HepG2 (cell line): ENCODE data around the gene NAT9. TPM values are rescaled to one million over a fixed set of nuclear protein-coding genes. Genes with fewer than 3 reads are reported as not detected.

Experiments used
- GATAD2A ChIP-seq: IDR thresholded peaks from 2 replicates; pipeline ENCODE4 v1.6.1; 2016
- GLI4 ChIP-seq: sonication (generic); formaldehyde crosslinking; IDR thresholded peaks from 2 replicates; pipeline ENCODE4 v1.5.1; 2020; ENCODE audit warnings: missing genetic modification reagents, mild to moderate bottlenecking, moderate library complexity, borderline replicate concordance
- NCOR1 ChIP-seq: fragments of 200-600 bp; sonication (generic); IDR thresholded peaks from 2 replicates; pipeline ENCODE4 v1.7.0; 2017; ENCODE audit warnings: antibody characterized with exemption, low read length, borderline replicate concordance
- POGZ ChIP-seq: sonication (generic); formaldehyde crosslinking; IDR thresholded peaks from 2 replicates; pipeline ENCODE4 v1.4.0; 2020; ENCODE audit warnings: mild to moderate bottlenecking, missing genetic modification reagents
- SALL2 ChIP-seq: sonication (generic); formaldehyde crosslinking; IDR thresholded peaks from 2 replicates; pipeline ENCODE4 v1.8.1; 2023; ENCODE audit warnings: mild to moderate bottlenecking, missing genetic modification reagents, inconsistent platforms
- SYNCRIP ChIP-seq: fragments of 200-400 bp; formaldehyde crosslinking; IDR thresholded peaks from 2 replicates; pipeline ENCODE4 v1.6.1; 2018; ENCODE audit warnings: mild to moderate bottlenecking, low read depth, low read length; ENCODE audit not compliant: insufficient read depth
- ZC3H4 ChIP-seq: sonication (generic); formaldehyde crosslinking; IDR thresholded peaks from 2 replicates; pipeline ENCODE4 v1.4.0; 2020; ENCODE audit warnings: missing genetic modification reagents, borderline replicate concordance
- ZFY ChIP-seq: sonication (generic); formaldehyde crosslinking; IDR thresholded peaks from 2 replicates; pipeline ENCODE4 v1.4.0; 2020; ENCODE audit warnings: missing genetic modification reagents
- ZFYVE20 ChIP-seq: sonication (generic); formaldehyde crosslinking; IDR thresholded peaks from 2 replicates; pipeline ENCODE4 v1.8.0; 2023; ENCODE audit warnings: low read depth, mild to moderate bottlenecking, moderate library complexity, missing genetic modification reagents, borderline replicate concordance
- ZNF543 ChIP-seq: sonication (generic); formaldehyde crosslinking; IDR thresholded peaks from 2 replicates; pipeline ENCODE4 v1.4.0; 2020; ENCODE audit warnings: mild to moderate bottlenecking, missing genetic modification reagents
- ZNF761 ChIP-seq: sonication (generic); formaldehyde crosslinking; conservative IDR thresholded peaks from 2 replicates; pipeline ENCODE4 v1.4.0; 2020; ENCODE audit warnings: mild to moderate bottlenecking, missing genetic modification reagents
- polyA plus RNA-seq, 8 experiments: library from polyadenylated mRNA; depleted of rRNA in 3 of 8; stranded (reverse) in 7 of 8; unstranded in 1 of 8; fragments of >200 nt; fragmentation: Illumina TruSeq in 4 of 8; extraction: Trizol in 4 of 8; gene quantifications; 2 replicates each; pipeline versions ENCODE4 v1.2.1 to v1.2.3, GENCODE V29; 2011 to 2016; ENCODE audit warnings: low read depth in 4 of 8, missing spikeins in 1 of 8, mixed read lengths in 1 of 8; ENCODE audit not compliant: insufficient read depth in 1 of 8
- total RNA-seq, 5 experiments: library from RNA; depleted of rRNA; stranded (reverse); fragments of >200 nt; fragmentation: Illumina TruSeq; extraction: Trizol; gene quantifications; 2 replicates each; pipeline ENCODE4 v1.2.3, GENCODE V29; 2016; ENCODE audit warnings: low read depth in 1 of 5
- TF ChIP-seq, protein P1 (sequence below): sonication (generic); formaldehyde crosslinking; conservative IDR thresholded peaks from 2 replicates; pipeline ENCODE4 v1.4.0; 2020; ENCODE audit warnings: missing genetic modification reagents
- TF ChIP-seq, protein P2 (sequence below): sonication (generic); formaldehyde crosslinking; conservative IDR thresholded peaks from 2 replicates; pipeline ENCODE4 v1.4.0; 2020; ENCODE audit warnings: missing genetic modification reagents
- TF ChIP-seq, protein P3 (sequence below): sonication (generic); formaldehyde crosslinking; IDR thresholded peaks from 2 replicates; pipeline ENCODE4 v1.4.0; 2020; ENCODE audit warnings: mild to moderate bottlenecking, missing genetic modification reagents, borderline replicate concordance
- TF ChIP-seq, protein P4 (sequence below): sonication (generic); formaldehyde crosslinking; IDR thresholded peaks from 2 replicates; pipeline ENCODE4 v1.5.1; 2020; ENCODE audit warnings: missing genetic modification reagents, mild to moderate bottlenecking, borderline replicate concordance
- TF ChIP-seq, protein P5 (sequence below): sonication (generic); formaldehyde crosslinking; IDR thresholded peaks from 2 replicates; pipeline ENCODE4 v1.4.0; 2020; ENCODE audit warnings: missing genetic modification reagents
- TF ChIP-seq, protein P6 (sequence below): sonication (generic); formaldehyde crosslinking; IDR thresholded peaks from 2 replicates; pipeline ENCODE4 v1.4.0; 2020; ENCODE audit warnings: missing genetic modification reagents

The NAT9 gene
- total and polyA plus RNA-seq, 2 of the 13 experiments (the other 11 are each of a cell fraction or from before 2014, with no cell fraction given), result 39.7 to 44.2 TPM

DNA sequence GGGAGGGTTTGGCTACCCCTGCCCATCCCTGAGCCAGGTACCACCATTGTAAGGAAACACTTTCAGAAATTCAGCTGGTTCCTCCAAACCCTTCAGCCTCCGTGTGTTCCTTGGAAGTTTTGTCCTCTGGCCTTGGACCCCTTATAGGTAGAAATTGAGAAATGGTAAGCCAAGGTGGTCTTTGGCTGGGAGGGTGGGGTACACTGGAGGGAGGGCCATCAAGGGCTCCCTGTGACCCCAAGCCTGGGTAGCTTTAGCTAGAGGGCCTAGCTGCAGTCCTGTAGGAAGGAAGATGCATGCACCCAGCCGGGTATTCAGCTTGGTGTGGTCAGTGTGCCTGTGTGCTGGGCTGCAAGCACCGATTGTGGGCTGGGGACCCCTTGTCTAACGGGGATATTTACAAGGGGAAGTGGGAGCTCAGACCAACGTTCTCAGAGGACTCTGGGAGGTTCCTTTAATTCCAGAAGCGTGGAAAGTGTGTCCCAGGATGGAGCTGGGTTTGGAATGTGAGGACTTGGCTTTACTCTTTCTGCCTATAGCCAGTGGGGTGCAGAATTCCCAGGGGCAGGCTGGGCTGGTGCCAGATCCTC is 6.8 kb downstream of the NAT9 start (continued):
- TF ChIP-seq, protein P1, sequence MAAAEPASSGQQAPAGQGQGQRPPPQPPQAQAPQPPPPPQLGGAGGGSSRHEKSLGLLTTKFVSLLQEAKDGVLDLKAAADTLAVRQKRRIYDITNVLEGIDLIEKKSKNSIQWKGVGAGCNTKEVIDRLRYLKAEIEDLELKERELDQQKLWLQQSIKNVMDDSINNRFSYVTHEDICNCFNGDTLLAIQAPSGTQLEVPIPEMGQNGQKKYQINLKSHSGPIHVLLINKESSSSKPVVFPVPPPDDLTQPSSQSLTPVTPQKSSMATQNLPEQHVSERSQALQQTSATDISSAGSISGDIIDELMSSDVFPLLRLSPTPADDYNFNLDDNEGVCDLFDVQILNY (CRISPR knock-in tag), result no peak
- TF ChIP-seq ZNF543 (CRISPR knock-in tag) (no peak), ZC3H4 (CRISPR knock-in tag) (no peak), SALL2 (peak; percentile 69), GATAD2A (CRISPR knock-in tag) (no peak), NCOR1 (no peak), SYNCRIP (no peak), POGZ (CRISPR knock-in tag) (no peak), ZNF761 (CRISPR knock-in tag) (no peak), GLI4 (no peak), ZFY (CRISPR knock-in tag) (no peak), ZFYVE20 (CRISPR knock-in tag) (0 out of 2 replicates have a peak, but pooled peaks have one; percentile 30)
- TF ChIP-seq, protein P2, sequence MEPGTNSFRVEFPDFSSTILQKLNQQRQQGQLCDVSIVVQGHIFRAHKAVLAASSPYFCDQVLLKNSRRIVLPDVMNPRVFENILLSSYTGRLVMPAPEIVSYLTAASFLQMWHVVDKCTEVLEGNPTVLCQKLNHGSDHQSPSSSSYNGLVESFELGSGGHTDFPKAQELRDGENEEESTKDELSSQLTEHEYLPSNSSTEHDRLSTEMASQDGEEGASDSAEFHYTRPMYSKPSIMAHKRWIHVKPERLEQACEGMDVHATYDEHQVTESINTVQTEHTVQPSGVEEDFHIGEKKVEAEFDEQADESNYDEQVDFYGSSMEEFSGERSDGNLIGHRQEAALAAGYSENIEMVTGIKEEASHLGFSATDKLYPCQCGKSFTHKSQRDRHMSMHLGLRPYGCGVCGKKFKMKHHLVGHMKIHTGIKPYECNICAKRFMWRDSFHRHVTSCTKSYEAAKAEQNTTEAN (CRISPR knock-in tag), result no peak; the same call in 1 of the 2 replicates
- TF ChIP-seq, protein P3, sequence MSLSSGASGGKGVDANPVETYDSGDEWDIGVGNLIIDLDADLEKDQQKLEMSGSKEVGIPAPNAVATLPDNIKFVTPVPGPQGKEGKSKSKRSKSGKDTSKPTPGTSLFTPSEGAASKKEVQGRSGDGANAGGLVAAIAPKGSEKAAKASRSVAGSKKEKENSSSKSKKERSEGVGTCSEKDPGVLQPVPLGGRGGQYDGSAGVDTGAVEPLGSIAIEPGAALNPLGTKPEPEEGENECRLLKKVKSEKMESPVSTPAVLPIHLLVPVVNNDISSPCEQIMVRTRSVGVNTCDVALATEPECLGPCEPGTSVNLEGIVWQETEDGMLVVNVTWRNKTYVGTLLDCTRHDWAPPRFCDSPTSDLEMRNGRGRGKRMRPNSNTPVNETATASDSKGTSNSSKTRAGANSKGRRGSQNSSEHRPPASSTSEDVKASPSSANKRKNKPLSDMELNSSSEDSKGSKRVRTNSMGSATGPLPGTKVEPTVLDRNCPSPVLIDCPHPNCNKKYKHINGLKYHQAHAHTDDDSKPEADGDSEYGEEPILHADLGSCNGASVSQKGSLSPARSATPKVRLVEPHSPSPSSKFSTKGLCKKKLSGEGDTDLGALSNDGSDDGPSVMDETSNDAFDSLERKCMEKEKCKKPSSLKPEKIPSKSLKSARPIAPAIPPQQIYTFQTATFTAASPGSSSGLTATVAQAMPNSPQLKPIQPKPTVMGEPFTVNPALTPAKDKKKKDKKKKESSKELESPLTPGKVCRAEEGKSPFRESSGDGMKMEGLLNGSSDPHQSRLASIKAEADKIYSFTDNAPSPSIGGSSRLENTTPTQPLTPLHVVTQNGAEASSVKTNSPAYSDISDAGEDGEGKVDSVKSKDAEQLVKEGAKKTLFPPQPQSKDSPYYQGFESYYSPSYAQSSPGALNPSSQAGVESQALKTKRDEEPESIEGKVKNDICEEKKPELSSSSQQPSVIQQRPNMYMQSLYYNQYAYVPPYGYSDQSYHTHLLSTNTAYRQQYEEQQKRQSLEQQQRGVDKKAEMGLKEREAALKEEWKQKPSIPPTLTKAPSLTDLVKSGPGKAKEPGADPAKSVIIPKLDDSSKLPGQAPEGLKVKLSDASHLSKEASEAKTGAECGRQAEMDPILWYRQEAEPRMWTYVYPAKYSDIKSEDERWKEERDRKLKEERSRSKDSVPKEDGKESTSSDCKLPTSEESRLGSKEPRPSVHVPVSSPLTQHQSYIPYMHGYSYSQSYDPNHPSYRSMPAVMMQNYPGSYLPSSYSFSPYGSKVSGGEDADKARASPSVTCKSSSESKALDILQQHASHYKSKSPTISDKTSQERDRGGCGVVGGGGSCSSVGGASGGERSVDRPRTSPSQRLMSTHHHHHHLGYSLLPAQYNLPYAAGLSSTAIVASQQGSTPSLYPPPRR, result no peak
- TF ChIP-seq, protein P4, sequence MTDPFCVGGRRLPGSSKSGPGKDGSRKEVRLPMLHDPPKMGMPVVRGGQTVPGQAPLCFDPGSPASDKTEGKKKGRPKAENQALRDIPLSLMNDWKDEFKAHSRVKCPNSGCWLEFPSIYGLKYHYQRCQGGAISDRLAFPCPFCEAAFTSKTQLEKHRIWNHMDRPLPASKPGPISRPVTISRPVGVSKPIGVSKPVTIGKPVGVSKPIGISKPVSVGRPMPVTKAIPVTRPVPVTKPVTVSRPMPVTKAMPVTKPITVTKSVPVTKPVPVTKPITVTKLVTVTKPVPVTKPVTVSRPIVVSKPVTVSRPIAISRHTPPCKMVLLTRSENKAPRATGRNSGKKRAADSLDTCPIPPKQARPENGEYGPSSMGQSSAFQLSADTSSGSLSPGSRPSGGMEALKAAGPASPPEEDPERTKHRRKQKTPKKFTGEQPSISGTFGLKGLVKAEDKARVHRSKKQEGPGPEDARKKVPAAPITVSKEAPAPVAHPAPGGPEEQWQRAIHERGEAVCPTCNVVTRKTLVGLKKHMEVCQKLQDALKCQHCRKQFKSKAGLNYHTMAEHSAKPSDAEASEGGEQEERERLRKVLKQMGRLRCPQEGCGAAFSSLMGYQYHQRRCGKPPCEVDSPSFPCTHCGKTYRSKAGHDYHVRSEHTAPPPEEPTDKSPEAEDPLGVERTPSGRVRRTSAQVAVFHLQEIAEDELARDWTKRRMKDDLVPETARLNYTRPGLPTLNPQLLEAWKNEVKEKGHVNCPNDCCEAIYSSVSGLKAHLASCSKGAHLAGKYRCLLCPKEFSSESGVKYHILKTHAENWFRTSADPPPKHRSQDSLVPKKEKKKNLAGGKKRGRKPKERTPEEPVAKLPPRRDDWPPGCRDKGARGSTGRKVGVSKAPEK (CRISPR knock-in tag), result no peak
- TF ChIP-seq, protein P5, sequence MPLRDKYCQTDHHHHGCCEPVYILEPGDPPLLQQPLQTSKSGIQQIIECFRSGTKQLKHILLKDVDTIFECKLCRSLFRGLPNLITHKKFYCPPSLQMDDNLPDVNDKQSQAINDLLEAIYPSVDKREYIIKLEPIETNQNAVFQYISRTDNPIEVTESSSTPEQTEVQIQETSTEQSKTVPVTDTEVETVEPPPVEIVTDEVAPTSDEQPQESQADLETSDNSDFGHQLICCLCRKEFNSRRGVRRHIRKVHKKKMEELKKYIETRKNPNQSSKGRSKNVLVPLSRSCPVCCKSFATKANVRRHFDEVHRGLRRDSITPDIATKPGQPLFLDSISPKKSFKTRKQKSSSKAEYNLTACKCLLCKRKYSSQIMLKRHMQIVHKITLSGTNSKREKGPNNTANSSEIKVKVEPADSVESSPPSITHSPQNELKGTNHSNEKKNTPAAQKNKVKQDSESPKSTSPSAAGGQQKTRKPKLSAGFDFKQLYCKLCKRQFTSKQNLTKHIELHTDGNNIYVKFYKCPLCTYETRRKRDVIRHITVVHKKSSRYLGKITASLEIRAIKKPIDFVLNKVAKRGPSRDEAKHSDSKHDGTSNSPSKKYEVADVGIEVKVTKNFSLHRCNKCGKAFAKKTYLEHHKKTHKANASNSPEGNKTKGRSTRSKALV (CRISPR knock-in tag), result no peak
- TF ChIP-seq, protein P6, sequence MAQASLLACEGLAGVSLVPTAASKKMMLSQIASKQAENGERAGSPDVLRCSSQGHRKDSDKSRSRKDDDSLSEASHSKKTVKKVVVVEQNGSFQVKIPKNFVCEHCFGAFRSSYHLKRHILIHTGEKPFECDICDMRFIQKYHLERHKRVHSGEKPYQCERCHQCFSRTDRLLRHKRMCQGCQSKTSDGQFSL (CRISPR knock-in tag), result peak; percentile 39; the same call in 1 of the 2 replicates
